ENCODE data around the gene AMPH.
A peak's percentile ranks its signal among the peaks of the same experiment; 100 is the strongest.
"Not testable (repeated sequence)": the region's sequence is repeated elsewhere in the genome, so short reads cannot be mapped to it uniquely, and the experiment has no call there.

- TF ChIP-seq, protein P1, sequence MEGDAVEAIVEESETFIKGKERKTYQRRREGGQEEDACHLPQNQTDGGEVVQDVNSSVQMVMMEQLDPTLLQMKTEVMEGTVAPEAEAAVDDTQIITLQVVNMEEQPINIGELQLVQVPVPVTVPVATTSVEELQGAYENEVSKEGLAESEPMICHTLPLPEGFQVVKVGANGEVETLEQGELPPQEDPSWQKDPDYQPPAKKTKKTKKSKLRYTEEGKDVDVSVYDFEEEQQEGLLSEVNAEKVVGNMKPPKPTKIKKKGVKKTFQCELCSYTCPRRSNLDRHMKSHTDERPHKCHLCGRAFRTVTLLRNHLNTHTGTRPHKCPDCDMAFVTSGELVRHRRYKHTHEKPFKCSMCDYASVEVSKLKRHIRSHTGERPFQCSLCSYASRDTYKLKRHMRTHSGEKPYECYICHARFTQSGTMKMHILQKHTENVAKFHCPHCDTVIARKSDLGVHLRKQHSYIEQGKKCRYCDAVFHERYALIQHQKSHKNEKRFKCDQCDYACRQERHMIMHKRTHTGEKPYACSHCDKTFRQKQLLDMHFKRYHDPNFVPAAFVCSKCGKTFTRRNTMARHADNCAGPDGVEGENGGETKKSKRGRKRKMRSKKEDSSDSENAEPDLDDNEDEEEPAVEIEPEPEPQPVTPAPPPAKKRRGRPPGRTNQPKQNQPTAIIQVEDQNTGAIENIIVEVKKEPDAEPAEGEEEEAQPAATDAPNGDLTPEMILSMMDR (IDR thresholded peaks at IDR 0.05; ENCODE audit: insufficient read depth, low read length): peak; percentile 19
- TF ChIP-seq, protein P2, sequence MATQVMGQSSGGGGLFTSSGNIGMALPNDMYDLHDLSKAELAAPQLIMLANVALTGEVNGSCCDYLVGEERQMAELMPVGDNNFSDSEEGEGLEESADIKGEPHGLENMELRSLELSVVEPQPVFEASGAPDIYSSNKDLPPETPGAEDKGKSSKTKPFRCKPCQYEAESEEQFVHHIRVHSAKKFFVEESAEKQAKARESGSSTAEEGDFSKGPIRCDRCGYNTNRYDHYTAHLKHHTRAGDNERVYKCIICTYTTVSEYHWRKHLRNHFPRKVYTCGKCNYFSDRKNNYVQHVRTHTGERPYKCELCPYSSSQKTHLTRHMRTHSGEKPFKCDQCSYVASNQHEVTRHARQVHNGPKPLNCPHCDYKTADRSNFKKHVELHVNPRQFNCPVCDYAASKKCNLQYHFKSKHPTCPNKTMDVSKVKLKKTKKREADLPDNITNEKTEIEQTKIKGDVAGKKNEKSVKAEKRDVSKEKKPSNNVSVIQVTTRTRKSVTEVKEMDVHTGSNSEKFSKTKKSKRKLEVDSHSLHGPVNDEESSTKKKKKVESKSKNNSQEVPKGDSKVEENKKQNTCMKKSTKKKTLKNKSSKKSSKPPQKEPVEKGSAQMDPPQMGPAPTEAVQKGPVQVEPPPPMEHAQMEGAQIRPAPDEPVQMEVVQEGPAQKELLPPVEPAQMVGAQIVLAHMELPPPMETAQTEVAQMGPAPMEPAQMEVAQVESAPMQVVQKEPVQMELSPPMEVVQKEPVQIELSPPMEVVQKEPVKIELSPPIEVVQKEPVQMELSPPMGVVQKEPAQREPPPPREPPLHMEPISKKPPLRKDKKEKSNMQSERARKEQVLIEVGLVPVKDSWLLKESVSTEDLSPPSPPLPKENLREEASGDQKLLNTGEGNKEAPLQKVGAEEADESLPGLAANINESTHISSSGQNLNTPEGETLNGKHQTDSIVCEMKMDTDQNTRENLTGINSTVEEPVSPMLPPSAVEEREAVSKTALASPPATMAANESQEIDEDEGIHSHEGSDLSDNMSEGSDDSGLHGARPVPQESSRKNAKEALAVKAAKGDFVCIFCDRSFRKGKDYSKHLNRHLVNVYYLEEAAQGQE (IDR thresholded peaks at IDR 0.05; ENCODE audit: insufficient replicate concordance, low read depth): not testable (repeated sequence)
- not testable (repeated sequence) for TF ChIP-seq GABPA (IDR thresholded peaks at IDR 0.05; ENCODE audit: low read depth)
- TF ChIP-seq SPI1 (IDR thresholded peaks at IDR 0.05; ENCODE audit: borderline replicate concordance, low read depth): peak; percentile 59; the same call in 1 of the 2 replicates
These were observed 289.9 kb downstream of the AMPH start for GRCh38 chr7:38341172-38341705.

Data from HL-60 (cell line).